Common myeloid progenitor, CD34-positive (primary cell): ENCODE results near the gene ZFAND4.
"Not testable (repeated sequence)": the region's sequence is repeated elsewhere in the genome, so short reads cannot be mapped to it uniquely, and the experiment has no call there.

ENCODE experiments used
- CTCF ChIA-PET: fragments of 350-600 bp; sonication (Branson Sonifier 250); formaldehyde crosslinking; loops from one replicate; lab custom pipeline; 2021; ENCODE audit warnings: antibody characterized with exemption; lab: Charles Lee
- POLR2A ChIA-PET: fragments of 350-600 bp; sonication (Branson Sonifier 250); formaldehyde crosslinking; loops from one replicate; lab custom pipeline; 2021; ENCODE audit warnings: antibody characterized with exemption; lab: Charles Lee
- DNase-seq, 3 donors: peaks; one replicate each; pipeline versions ENCODE4 v3.0.0 to v3.0.0-alpha.2; 2013
- H3K27ac ChIP-seq, 2 experiments: 1 replicate in 1 of 2; 2 replicates in 1 of 2; pipeline ENCODE4 v1.7.0; 2013; ENCODE audit warnings: inconsistent platforms in 2 of 2, low read length in 2 of 2, mild to moderate bottlenecking in 2 of 2, low read depth in 1 of 2, moderate library complexity in 1 of 2; ENCODE audit not compliant: severe bottlenecking in 2 of 2, insufficient read depth in 1 of 2, poor library complexity in 1 of 2
- H3K27me3 ChIP-seq, 5 experiments: replicated peaks in 2 of 5; 1 replicate in 3 of 5; 2 replicates in 2 of 5; pipeline versions ENCODE4 v1.6.1 to v1.7.0; 2013; ENCODE audit warnings: low read length in 4 of 5, mild to moderate bottlenecking in 2 of 5, moderate library complexity in 2 of 5, inconsistent platforms in 1 of 5; ENCODE audit not compliant: insufficient read depth in 5 of 5, control insufficient read depth in 4 of 5
- H3K36me3 ChIP-seq, 4 experiments: 1 replicate in 2 of 4; 2 replicates in 2 of 4; pipeline versions ENCODE4 v1.6.1 to v1.7.0; 2013; ENCODE audit warnings: low read length in 3 of 4, control low read depth in 1 of 4, mild to moderate bottlenecking in 1 of 4; ENCODE audit not compliant: control insufficient read depth in 4 of 4, insufficient read depth in 4 of 4
- H3K4me1 ChIP-seq, 4 experiments: 1 replicate in 3 of 4; 2 replicates in 1 of 4; pipeline versions ENCODE4 v1.6.1 to v1.7.1; 2013; ENCODE audit warnings: low read length in 3 of 4, mild to moderate bottlenecking in 3 of 4, control low read depth in 1 of 4, inconsistent platforms in 1 of 4, moderate library complexity in 1 of 4; ENCODE audit not compliant: control insufficient read depth in 4 of 4, insufficient read depth in 4 of 4; ENCODE audit errors: control extremely low read depth in 1 of 4
- H3K4me3 ChIP-seq, 7 experiments: 1 replicate in 4 of 7; 2 replicates in 3 of 7; pipeline versions ENCODE4 v1.5.1 to v1.7.0; 2013; ENCODE audit warnings: mild to moderate bottlenecking in 7 of 7, low read length in 6 of 7, moderate library complexity in 6 of 7, inconsistent platforms in 2 of 7, low read depth in 2 of 7, control low read depth in 1 of 7; ENCODE audit not compliant: insufficient read depth in 4 of 7, control insufficient read depth in 1 of 7; ENCODE audit errors: extremely low read depth in 1 of 7
- H3K9me3 ChIP-seq, 5 experiments: 1 replicate in 4 of 5; 2 replicates in 1 of 5; pipeline versions ENCODE4 v1.6.1 to v1.7.1; 2013; ENCODE audit warnings: low read length in 4 of 5, mild to moderate bottlenecking in 2 of 5, inconsistent platforms in 1 of 5, low read depth in 1 of 5, moderate library complexity in 1 of 5; ENCODE audit not compliant: control insufficient read depth in 4 of 5, insufficient read depth in 2 of 5; ENCODE audit errors: control extremely low read depth in 1 of 5
- WGBS: methylation state at CpG from one replicate; pipeline ENCODE4 v1.1.5; 2013; ENCODE audit not compliant: insufficient coverage; 5-methylcytosine and 5-hydroxymethylcytosine counted together

ZFAND4 gene

GRCh38 chr10:45655219-45655618 is 17.4 kb downstream of the ZFAND4 start:
- POLR2A ChIA-PET: no interaction called here
- Histone ChIP-seq H3K4me3 (no peak overlapping the region), H3K9me3 (peaks cover 0 to 13% (median 0%) of the 10 kb centered on the region in 5 experiments), H3K27me3 (no peaks in the 10 kb centered on the region), H3K4me1 (no peaks in the 10 kb centered on the region), H3K27ac (no peak overlapping the region), H3K36me3 (peaks cover 3 to 37% (median 9%) of the 10 kb centered on the region in 4 experiments)
- no peak for DNase-seq
- CTCF ChIA-PET: no interaction called here

GRCh38 chr10:45654753-45655141 is 17.8 kb downstream of the ZFAND4 start:
- H3K4me1 ChIP-seq, H3K27me3 ChIP-seq, POLR2A ChIA-PET, CTCF ChIA-PET, DNase-seq, H3K4me3 ChIP-seq, H3K27ac ChIP-seq: not testable (repeated sequence)
- H3K36me3 ChIP-seq: peaks cover 4 to 32% (median 9%) of the 10 kb centered on the region in 4 experiments
- H3K9me3 ChIP-seq: peaks cover 0 to 10% (median 0%) of the 10 kb centered on the region in 5 experiments
- 90% methylated on average over 2 of the region's 2 CpGs for WGBS

GRCh38 chr10:45653454-45653853 is 19.1 kb downstream of the ZFAND4 start:
- CTCF ChIA-PET: interaction anchor here (0.8 kb wide), 1 partner anchor 18 kb away, joined by 3 read pairs; no protein-coding TSS in a partner anchor
- 100% methylated on average over 1 of the region's 2 CpGs for WGBS
- no peaks in the 10 kb centered on the region for H3K4me1 ChIP-seq
- H3K27me3 ChIP-seq: no peaks in the 10 kb centered on the region
- H3K27ac ChIP-seq: no peak overlapping the region
- no peak overlapping the region for H3K4me3 ChIP-seq
- POLR2A ChIA-PET: no interaction called here
- H3K36me3 ChIP-seq: peaks cover 3 to 28% (median 10%) of the 10 kb centered on the region in 4 experiments
- no peak for DNase-seq
- peaks cover 0 to 3% (median 0%) of the 10 kb centered on the region in 5 experiments for H3K9me3 ChIP-seq

- CTCF ChIA-PET: no interaction called here
- WGBS: no CpG with 5 or more reads among the region's 1 CpG
- Histone ChIP-seq H3K27ac (no peak overlapping the region), H3K27me3 (no peaks in the 10 kb centered on the region), H3K4me1 (no peaks in the 10 kb centered on the region), H3K4me3 (no peak overlapping the region), H3K9me3 (no peaks in the 10 kb centered on the region), H3K36me3 (peaks cover 6 to 30% (median 10%) of the 10 kb centered on the region in 4 experiments)
- POLR2A ChIA-PET: no interaction called here
- no peak for DNase-seq
Measured at GRCh38 chr10:45652511-45652910, 20.1 kb downstream of the ZFAND4 start.

GRCh38 chr10:45649296-45649695 is 23.3 kb downstream of the ZFAND4 start:
- no peaks in the 10 kb centered on the region for H3K27me3 ChIP-seq
- DNase-seq: no peak
- POLR2A ChIA-PET: no interaction called here
- CTCF ChIA-PET: interaction anchor here (0.6 kb wide), 1 partner anchor 16 kb away, joined by 3 read pairs; no protein-coding TSS in a partner anchor
- no peaks in the 10 kb centered on the region for H3K4me1 ChIP-seq
- H3K4me3 ChIP-seq: no peak overlapping the region
- peaks cover 13 to 31% (median 24%) of the 10 kb centered on the region in 4 experiments for H3K36me3 ChIP-seq
- no peak overlapping the region for H3K27ac ChIP-seq
- 100% methylated on average over 1 of the region's 2 CpGs for WGBS
- no peaks in the 10 kb centered on the region for H3K9me3 ChIP-seq

- DNase-seq: no peak
- CTCF ChIA-PET: no interaction called here
Measured at GRCh38 chr10:45647118-45647517, 25.5 kb downstream of the ZFAND4 start.

GRCh38 chr10:45646384-45647050 is 26.1 kb downstream of the ZFAND4 start:
- DNase-seq: no peak
- 100% methylated on average over 3 of the region's 4 CpGs for WGBS
- ChIA-PET CTCF (no interaction called here), POLR2A (no interaction called here)
- Histone ChIP-seq H3K27me3 (no peaks in the 10 kb centered on the region), H3K36me3 (peaks cover 13 to 37% (median 28%) of the 10 kb centered on the region in 4 experiments), H3K9me3 (no peaks in the 10 kb centered on the region), H3K4me1 (no peaks in the 10 kb centered on the region), H3K4me3 (no peak overlapping the region), H3K27ac (no peak overlapping the region)

More at GRCh38 chr10:45647118-45647517, 25.5 kb downstream of the ZFAND4 start:
- H3K36me3 ChIP-seq: peaks cover 13 to 33% (median 26%) of the 10 kb centered on the region in 4 experiments
- H3K4me1 ChIP-seq: no peaks in the 10 kb centered on the region
- H3K27ac ChIP-seq: no peak overlapping the region
- no peaks in the 10 kb centered on the region for H3K9me3 ChIP-seq
- WGBS: 100% methylated on average over 1 of the region's 2 CpGs
- H3K27me3 ChIP-seq: no peaks in the 10 kb centered on the region
- no peak overlapping the region for H3K4me3 ChIP-seq
- POLR2A ChIA-PET: no interaction called here
